ENCODE results near the gene DSCAM. TPM values are rescaled to one million over a fixed set of nuclear protein-coding genes. Genes with fewer than 3 reads are reported as not detected.

Gene DSCAM
- total and polyA plus RNA-seq, 2 donors (not counting 3 experiments of a cell fraction or from before 2014, with no cell fraction given) = not detected

GRCh38 chr21:40466893-40467483, 380.0 kb downstream of the DSCAM start:
- no peaks in the 10 kb centered on the region for H3K9me1 ChIP-seq (replicated peaks; ENCODE audit: control insufficient read depth, extremely low read depth, insufficient read depth, low read length)
- no peaks in the 10 kb centered on the region for H3K4me1 ChIP-seq (ENCODE audit: control insufficient read depth, extremely low read depth, insufficient read depth, low read length)
- H2AFZ ChIP-seq (ENCODE audit: low read depth, low read length) = no peak overlapping the region
- H3K4me3 ChIP-seq (replicated peaks in 1 of 3; ENCODE audit: insufficient read depth in 1 of 3, low read depth in 1 of 3, low read length in 3 of 3) = no peak overlapping the region
- no TSS peak for BruUV-seq (replicated peaks)
- dilution Hi-C loops (cut with MboI; ENCODE audit: extremely low pct_ligation_motif_present, low sequenced_read_pairs) = no loop called here
- CTCF ChIA-PET = no interaction called here
- H3K36me3 ChIP-seq (ENCODE audit: control insufficient read depth in 2 of 2, extremely low read depth in 1 of 2, insufficient read depth in 2 of 2, low read length in 2 of 2) = no peaks in the 10 kb centered on the region
- FAIRE-seq (no peak), DNase-seq (ENCODE audit: low read depth, low spot score) (no peak)
- H3K9ac ChIP-seq (replicated peaks; ENCODE audit: extremely low read depth, insufficient read depth, low read length) = no peak overlapping the region
- no peaks in the 10 kb centered on the region for H3K79me2 ChIP-seq (ENCODE audit: control insufficient read depth, insufficient read depth, low read length)
- TF ChIP-seq MAX (IDR thresholded peaks at IDR 0.05; ENCODE audit: insufficient read depth, insufficient read length) = no peak
- no peak for TF ChIP-seq EZH2 (IDR thresholded peaks at IDR 0.05; ENCODE audit: borderline replicate concordance, low read depth, low read length, severe bottlenecking)
- no peak for TF ChIP-seq FOS (IDR thresholded peaks at IDR 0.05; ENCODE audit: borderline replicate concordance, insufficient read depth, low read length)
- no peak for TF ChIP-seq CTCF (IDR thresholded peaks at IDR 0.05; ENCODE audit: extremely low read depth in 1 of 2, insufficient read depth in 1 of 2, low read depth in 1 of 2, low read length in 2 of 2)
- TF ChIP-seq POLR2A (IDR thresholded peaks at IDR 0.05; ENCODE audit: low read depth, low read length) = no peak
- no peak for TF ChIP-seq JUN (IDR thresholded peaks at IDR 0.05; ENCODE audit: borderline replicate concordance, insufficient read depth, insufficient read length, low read depth)
- TF ChIP-seq POLR2AphosphoS5 (IDR thresholded peaks at IDR 0.05; ENCODE audit: insufficient read depth, low read depth, low read length) = no peak
- no peak for TF ChIP-seq MYC (IDR thresholded peaks at IDR 0.05; ENCODE audit: low read depth, low read length)
- no peak for TF ChIP-seq GATA2 (IDR thresholded peaks at IDR 0.05; ENCODE audit: insufficient read depth, insufficient read length, low read depth, low read length)
- H3K9me3 ChIP-seq (replicated peaks; ENCODE audit: control insufficient read depth, insufficient read depth, low read length) = peaks cover 4% of the 10 kb centered on the region
- no peaks in the 10 kb centered on the region for H3K27me3 ChIP-seq (ENCODE audit: control insufficient read depth in 2 of 2, insufficient read depth in 2 of 2, low read length in 2 of 2)
- POLR2A ChIA-PET = no interaction called here
- intact Hi-C loops (cut with micrococcal nuclease) = no loop called here
- H3K27ac ChIP-seq (ENCODE audit: insufficient read depth, low read depth, low read length) = no peak overlapping the region
- no peak overlapping the region for H3K4me2 ChIP-seq (ENCODE audit: insufficient read depth, low read length)
- no peaks in the 10 kb centered on the region for H4K20me1 ChIP-seq (replicated peaks; ENCODE audit: control insufficient read depth, extremely low read depth, insufficient read depth, low read length)
